SJSA1 (cell line): ENCODE measurements around the gene IP6K3. TPM values are rescaled to one million over a fixed set of nuclear protein-coding genes. Genes with fewer than 3 reads are reported as not detected.

Experiments
- DNase-seq, 2 experiments: peaks; one replicate each; pipeline ENCODE4 v3.0.0-alpha.2; 2015 to 2020; ENCODE audit warnings: low spot score in 2 of 2, low read depth in 1 of 2
- H3K27ac ChIP-seq: fragments of 250-450 bp; sonication (Bioruptor Pico); 2 replicates; pipeline ENCODE4 v1.5.1; 2020; ENCODE audit warnings: mild to moderate bottlenecking, moderate library complexity
- H3K27me3 ChIP-seq: fragments of 250-450 bp; sonication (Bioruptor Pico); replicated peaks from 2 replicates; pipeline ENCODE4 v1.5.1; 2020; ENCODE audit warnings: mild to moderate bottlenecking, moderate library complexity
- H3K36me3 ChIP-seq: fragments of 250-450 bp; sonication (Bioruptor Pico); 2 replicates; pipeline ENCODE4 v1.5.1; 2020; ENCODE audit warnings: mild to moderate bottlenecking
- H3K4me1 ChIP-seq: fragments of 250-450 bp; sonication (Bioruptor Pico); replicated peaks from 2 replicates; pipeline ENCODE4 v1.6.1; 2021; ENCODE audit warnings: mild to moderate bottlenecking
- H3K4me3 ChIP-seq: fragments of 250-450 bp; sonication (Bioruptor Pico); 2 replicates; pipeline ENCODE4 v1.5.1; 2020; ENCODE audit warnings: mild to moderate bottlenecking
- H3K9me3 ChIP-seq: fragments of 250-450 bp; sonication (Bioruptor Pico); replicated peaks from 2 replicates; pipeline ENCODE4 v1.5.1; 2020; ENCODE audit warnings: mild to moderate bottlenecking
- total RNA-seq: library from RNA; depleted of rRNA; stranded (reverse); fragments of >200 nt; shearing (Covaris generic); gene quantifications from 2 replicates; pipeline ENCODE4 v1.2.3, GENCODE V29; 2014

IP6K3 gene
- total RNA-seq, 1 experiment from 2014 or later, result 5.3 TPM

GRCh38 chr6:33724102-33725023, 22.3 kb downstream of the IP6K3 start:
- H3K27ac ChIP-seq, result no peak overlapping the region
- no peaks in the 10 kb centered on the region for H3K27me3 ChIP-seq
- H3K4me3 ChIP-seq, result no peak overlapping the region
- peaks cover 6% of the 10 kb centered on the region; the same call in 1 of the 2 replicates for H3K36me3 ChIP-seq
- H3K9me3 ChIP-seq, result no peaks in the 10 kb centered on the region
- H3K4me1 ChIP-seq, result no peaks in the 10 kb centered on the region
- DNase-seq, result no peak

GRCh38 chr6:33723371-33724085, 23.2 kb downstream of the IP6K3 start:
- no peak overlapping the region for H3K27ac ChIP-seq
- peaks cover 6% of the 10 kb centered on the region; the same call in 1 of the 2 replicates for H3K36me3 ChIP-seq
- H3K4me1 ChIP-seq, result no peaks in the 10 kb centered on the region
- no peaks in the 10 kb centered on the region for H3K27me3 ChIP-seq
- no peak for DNase-seq
- no peak overlapping the region for H3K4me3 ChIP-seq
- H3K9me3 ChIP-seq, result no peaks in the 10 kb centered on the region

GRCh38 chr6:33722103-33722623, 24.5 kb downstream of the IP6K3 start:
- Histone ChIP-seq H3K27me3 (no peaks in the 10 kb centered on the region), H3K27ac (no peak overlapping the region), H3K4me3 (no peak overlapping the region), H3K4me1 (no peaks in the 10 kb centered on the region), H3K9me3 (no peaks in the 10 kb centered on the region), H3K36me3 (peaks cover 6% of the 10 kb centered on the region; the same call in 1 of the 2 replicates)
- no peak for DNase-seq

GRCh38 chr6:33721508-33721907, 25.2 kb downstream of the IP6K3 start:
- Histone ChIP-seq H3K9me3 (no peaks in the 10 kb centered on the region), H3K36me3 (peaks cover 4% of the 10 kb centered on the region; the same call in 1 of the 2 replicates), H3K27me3 (no peaks in the 10 kb centered on the region), H3K4me1 (no peaks in the 10 kb centered on the region), H3K27ac (no peak overlapping the region), H3K4me3 (no peak overlapping the region)
- no peak for DNase-seq

- no peak overlapping the region for H3K27ac ChIP-seq
- H3K27me3 ChIP-seq, result no peaks in the 10 kb centered on the region
- H3K4me1 ChIP-seq, result no peaks in the 10 kb centered on the region
These were observed 25.7 kb downstream of the IP6K3 start for GRCh38 chr6:33720998-33721397.

GRCh38 chr6:33719326-33719987, 27.2 kb downstream of the IP6K3 start:
- no peak for DNase-seq
- no peaks in the 10 kb centered on the region for H3K36me3 ChIP-seq
- H3K27me3 ChIP-seq, result no peaks in the 10 kb centered on the region
- no peaks in the 10 kb centered on the region for H3K4me1 ChIP-seq
- no peak overlapping the region for H3K27ac ChIP-seq
- H3K4me3 ChIP-seq, result no peak overlapping the region
- H3K9me3 ChIP-seq, result no peaks in the 10 kb centered on the region

More at GRCh38 chr6:33720998-33721397, 25.7 kb downstream of the IP6K3 start:
- no peak for DNase-seq
- Histone ChIP-seq H3K36me3 (peaks cover 3% of the 10 kb centered on the region; the same call in 1 of the 2 replicates), H3K9me3 (no peaks in the 10 kb centered on the region), H3K4me3 (no peak overlapping the region)

GRCh38 chr6:33718713-33719112, 28.0 kb downstream of the IP6K3 start:
- Histone ChIP-seq H3K4me3 (no peak overlapping the region), H3K27ac (no peak overlapping the region), H3K9me3 (no peaks in the 10 kb centered on the region), H3K4me1 (no peaks in the 10 kb centered on the region), H3K36me3 (no peaks in the 10 kb centered on the region), H3K27me3 (no peaks in the 10 kb centered on the region)
- no peak for DNase-seq

GRCh38 chr6:33717934-33718455, 28.7 kb downstream of the IP6K3 start:
- Histone ChIP-seq H3K4me1 (no peaks in the 10 kb centered on the region), H3K27me3 (no peaks in the 10 kb centered on the region), H3K27ac (no peak overlapping the region), H3K4me3 (no peak overlapping the region), H3K36me3 (no peaks in the 10 kb centered on the region), H3K9me3 (no peaks in the 10 kb centered on the region)
- no peak for DNase-seq

GRCh38 chr6:33716890-33717632, 29.6 kb downstream of the IP6K3 start:
- H3K36me3 ChIP-seq, result no peaks in the 10 kb centered on the region
- H3K4me1 ChIP-seq, result no peaks in the 10 kb centered on the region
- no peak overlapping the region for H3K4me3 ChIP-seq
- H3K9me3 ChIP-seq, result no peaks in the 10 kb centered on the region
- no peak overlapping the region for H3K27ac ChIP-seq
- H3K27me3 ChIP-seq, result no peaks in the 10 kb centered on the region
- DNase-seq, result no peak

GRCh38 chr6:33716379-33716778, 30.3 kb downstream of the IP6K3 start:
- Histone ChIP-seq H3K27me3 (no peaks in the 10 kb centered on the region), H3K27ac (no peak overlapping the region), H3K4me1 (peaks cover 3% of the 10 kb centered on the region; the same call in 1 of the 2 replicates), H3K36me3 (peaks cover 2% of the 10 kb centered on the region), H3K4me3 (no peak overlapping the region), H3K9me3 (no peaks in the 10 kb centered on the region)
- no peak for DNase-seq

- DNase-seq, result no peak
- Histone ChIP-seq H3K27ac (no peak overlapping the region), H3K27me3 (no peaks in the 10 kb centered on the region), H3K4me3 (no peak overlapping the region), H3K9me3 (no peaks in the 10 kb centered on the region), H3K36me3 (peaks cover 14% of the 10 kb centered on the region), H3K4me1 (peaks cover 12% of the 10 kb centered on the region)
These were observed 32.2 kb downstream of the IP6K3 start for GRCh38 chr6:33714385-33715040.

GRCh38 chr6:33713786-33714185, 32.9 kb downstream of the IP6K3 start:
- Histone ChIP-seq H3K36me3 (peaks cover 21% of the 10 kb centered on the region), H3K4me1 (peaks cover 12% of the 10 kb centered on the region), H3K27me3 (no peaks in the 10 kb centered on the region), H3K9me3 (no peaks in the 10 kb centered on the region), H3K4me3 (no peak overlapping the region), H3K27ac (no peak overlapping the region)
- no peak for DNase-seq
